Bronchial smooth muscle cell (primary cell): Measurements from ENCODE around the gene UBQLN3. TPM values are rescaled to one million over a fixed set of nuclear protein-coding genes. Genes with fewer than 3 reads are reported as not detected.

Experiments
- total RNA-seq: library from RNA; depleted of rRNA; stranded (reverse); fragments of >200 nt; gene quantifications from 2 replicates; pipeline ENCODE4 v1.2.1, GENCODE V29; 2014

UBQLN3 gene
- 0.09 and 0.16 TPM in 2 replicates for total RNA-seq

GRCh38 chr11:5509803-5510202 is at the start of gene UBQLN3:
TSS of gene UBQLN3 (minus strand) at chr11:5509957. CDS start at chr11:5509558, 399 bp downstream.

DNA sequence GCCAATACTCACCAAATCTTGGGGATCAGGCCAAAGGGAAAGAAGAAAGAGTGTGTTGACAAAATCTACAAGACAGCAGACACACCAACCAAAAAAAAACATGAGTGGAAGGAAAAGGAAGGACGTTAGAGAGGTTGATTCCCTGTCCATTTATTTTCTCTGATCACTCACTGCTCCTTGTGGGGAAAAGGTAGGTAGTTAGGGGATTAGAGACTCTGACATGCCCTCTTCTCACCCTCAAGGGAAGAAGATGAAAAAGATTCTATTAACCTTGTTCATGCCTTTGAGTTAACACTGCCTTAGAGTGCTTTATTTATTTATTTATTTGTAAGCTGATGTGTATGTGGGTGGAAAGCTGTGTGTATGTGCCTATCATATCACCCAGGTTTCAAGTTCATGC is 38.7 kb upstream of the UBQLN3 start, which contains the start of gene OR52H1:
Gene OR52H1, minus strand, starts transcription at position 101 of the 400 bp plus-strand sequence. CDS start 3,035 bp downstream, outside the sequence.

GRCh38 chr11:5516599-5516998 is 6.8 kb upstream of the UBQLN3 start, which contains the start of gene UBQLNL:
TSS of gene UBQLNL (minus strand) at chr11:5516699. CDS start at chr11:5516441, 258 bp downstream.

DNA sequence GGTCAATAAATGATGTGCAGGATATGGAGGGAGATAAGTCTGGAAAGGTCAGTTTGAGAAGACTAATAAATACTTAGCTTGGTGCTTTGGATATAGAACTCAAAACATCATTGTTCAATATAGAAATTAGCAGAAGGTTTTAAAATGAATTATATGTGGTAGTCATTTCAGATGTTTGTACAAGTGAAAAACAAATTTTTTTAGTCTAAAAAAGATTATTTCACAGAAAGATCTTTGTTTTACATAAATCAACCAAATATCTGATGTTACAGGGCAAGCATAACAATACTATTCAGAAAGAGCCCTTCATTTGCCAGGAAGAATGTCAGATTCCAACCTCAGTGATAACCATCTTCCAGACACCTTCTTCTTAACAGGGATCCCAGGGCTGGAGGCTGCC is 21.4 kb downstream of the UBQLN3 start, which contains the start of gene OR52D1:
Gene OR52D1, plus strand, starts transcription at position 301 of the 400 bp plus-strand sequence. Its CDS starts 22 bp downstream, at position 323.

Other genes starting within 250 kb of the UBQLN3 start
- 0.09 TPM in 1 of 2 replicates, not detected in the other for gene HBE1, start 240.0 kb downstream of the UBQLN3 start, total RNA-seq
- gene OR51B4, start 208.0 kb downstream of the UBQLN3 start, total RNA-seq: not detected in 2 replicates
- not detected in 2 replicates for gene OR51B2, start 185.7 kb downstream of the UBQLN3 start, total RNA-seq
- gene OR51B5, start 166.4 kb downstream of the UBQLN3 start, total RNA-seq: 0.26 and 0.32 TPM in 2 replicates
- gene OR51B6, start 158.4 kb downstream of the UBQLN3 start, total RNA-seq: not detected in 2 replicates
- gene OR51M1, start 126.1 kb downstream of the UBQLN3 start, total RNA-seq: not detected in 2 replicates
- not detected in 2 replicates for gene OR51Q1, start 87.8 kb downstream of the UBQLN3 start, total RNA-seq
- gene OR51I1, start 68.4 kb downstream of the UBQLN3 start, total RNA-seq: 0.60 TPM in 1 of 2 replicates, not detected in the other
- not detected in 2 replicates for gene OR51I2, start 60.6 kb downstream of the UBQLN3 start, total RNA-seq
- gene OR52D1, start 21.3 kb downstream of the UBQLN3 start, total RNA-seq: not detected in 2 replicates
- gene UBQLNL, start 6.7 kb upstream of the UBQLN3 start, total RNA-seq: 0.16 and 0.17 TPM in 2 replicates
- gene OR52H1, start 38.6 kb upstream of the UBQLN3 start, total RNA-seq: 0.60 and 0.63 TPM in 2 replicates
- gene OR52B6, start 70.9 kb upstream of the UBQLN3 start, total RNA-seq: not detected in 2 replicates
- 2.5 and 3.8 TPM in 2 replicates for gene TRIM6, start 86.7 kb upstream of the UBQLN3 start, total RNA-seq
- 19.4 and 23.1 TPM in 2 replicates for gene TRIM34, start 115.0 kb upstream of the UBQLN3 start, total RNA-seq
- 37.8 and 45.6 TPM in 2 replicates for gene TRIM5, start 175.1 kb upstream of the UBQLN3 start, total RNA-seq
- gene TRIM22, start 179.8 kb upstream of the UBQLN3 start, total RNA-seq: 151 and 208 TPM in 2 replicates
- gene OR56B1, start 226.5 kb upstream of the UBQLN3 start, total RNA-seq: under 0.01 TPM in 1 of 2 replicates, not detected in the other
- 0.17 TPM in 1 of 2 replicates, not detected in the other for gene OR52N4, start 244.3 kb upstream of the UBQLN3 start, total RNA-seq